Smooth muscle cell (in vitro differentiated cells): ENCODE measurements around the gene MTERF1. TPM values are rescaled to one million over a fixed set of nuclear protein-coding genes. Genes with fewer than 3 reads are reported as not detected.
"Not testable (repeated sequence)": the region's sequence is repeated elsewhere in the genome, so short reads cannot be mapped to it uniquely, and the experiment has no call there.

Source experiments
- DNase-seq: peaks from one replicate; lab custom pipeline; 2025; ENCODE audit not compliant: unreplicated experiment; lab: John Stamatoyannopoulos, UW
- H2AFZ ChIP-seq: fragments of 200-600 bp; sonication (generic); 2 replicates; pipeline ENCODE4 v1.6.0; 2016; ENCODE audit warnings: antibody characterized with exemption, low read depth, mild to moderate bottlenecking
- H3F3A ChIP-seq: fragments of 200-600 bp; sonication (generic); 2 replicates; pipeline ENCODE4 v1.6.0; 2017; ENCODE audit warnings: antibody characterized with exemption, low read depth
- H3K27ac ChIP-seq: fragments of 200-600 bp; sonication (generic); 2 replicates; pipeline ENCODE4 v1.5.1; 2016; ENCODE audit warnings: low read depth, mild to moderate bottlenecking
- H3K27me3 ChIP-seq: fragments of 200-600 bp; sonication (generic); 2 replicates; pipeline ENCODE4 v1.6.1; 2016; ENCODE audit warnings: low read depth, mild to moderate bottlenecking
- H3K36me3 ChIP-seq: fragments of 200-600 bp; sonication (generic); 2 replicates; pipeline ENCODE4 v1.5.1; 2016; ENCODE audit warnings: low read depth
- H3K4me1 ChIP-seq: fragments of 200-600 bp; sonication (generic); 2 replicates; pipeline ENCODE4 v1.5.1; 2016; ENCODE audit warnings: low read depth
- H3K4me2 ChIP-seq: fragments of 200-600 bp; sonication (generic); 2 replicates; pipeline ENCODE4 v1.6.0; 2016; ENCODE audit warnings: mild to moderate bottlenecking
- H3K4me3 ChIP-seq: fragments of 200-600 bp; sonication (generic); 2 replicates; pipeline ENCODE4 v1.5.1; 2016; ENCODE audit warnings: mild to moderate bottlenecking
- H3K79me2 ChIP-seq: fragments of 200-600 bp; sonication (generic); 2 replicates; pipeline ENCODE4 v1.6.0; 2016; ENCODE audit warnings: low read depth, mild to moderate bottlenecking
- H3K9ac ChIP-seq: fragments of 200-600 bp; sonication (generic); 2 replicates; pipeline ENCODE4 v1.6.0; 2016; ENCODE audit warnings: low read depth
- H3K9me3 ChIP-seq: fragments of 200-600 bp; sonication (generic); replicated peaks from 2 replicates; pipeline ENCODE4 v1.5.1; 2016; ENCODE audit warnings: low read depth
- H4K20me1 ChIP-seq: fragments of 200-600 bp; sonication (generic); 2 replicates; pipeline ENCODE4 v1.6.0; 2016; ENCODE audit warnings: low read depth
- WGBS: methylation state at CpG from one replicate; pipeline ENCODE4 v1.1.7; 2016; ENCODE audit warnings: low lambda C conversion rate; 5-methylcytosine and 5-hydroxymethylcytosine counted together
- polyA plus RNA-seq: library from polyadenylated mRNA; unstranded; fragments of >200 nt; fragmentation: Nextera tagmentation; extraction: Ambion mirVana; gene quantifications from 2 replicates; pipeline ENCODE4 v1.2.1, GENCODE V29; 2016
- total RNA-seq: library from RNA; depleted of rRNA; stranded (reverse); fragments of >200 nt; gene quantifications from 2 replicates; pipeline ENCODE4 v1.2.3, GENCODE V29; 2014
- TF ChIP-seq, protein P1 (sequence below): fragments of 200-600 bp; sonication (generic); IDR thresholded peaks from 2 replicates; pipeline ENCODE4 v1.5.1; 2017; ENCODE audit warnings: borderline replicate concordance, mild to moderate bottlenecking, antibody characterized with exemption; ENCODE audit not compliant: insufficient read depth, poor library complexity, severe bottlenecking

The MTERF1 gene
- total and polyA plus RNA-seq, 2 experiments from 2014 or later = 6.1 to 8.9 TPM

DNA sequence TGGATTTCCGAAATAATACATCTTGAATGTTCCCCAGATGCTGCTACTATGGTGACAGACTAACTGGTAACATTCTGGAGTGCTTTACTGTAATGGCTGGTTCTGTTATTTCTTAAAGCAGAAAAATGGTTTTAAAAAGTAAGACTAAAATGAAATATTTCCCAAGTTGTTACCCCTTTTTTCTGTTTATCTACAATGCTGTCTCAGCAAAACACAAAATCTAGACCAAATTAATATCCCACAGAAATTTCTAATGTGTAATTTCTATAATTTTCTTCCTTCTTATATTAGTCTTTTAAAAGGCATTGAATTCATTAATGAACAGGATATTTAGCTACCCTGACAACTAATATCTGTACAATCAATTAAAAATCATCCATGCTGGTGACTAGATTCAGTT lies 19.1 kb upstream of the MTERF1 start:
- no peak overlapping the region for H2AFZ ChIP-seq
- H3K27me3 ChIP-seq = no peaks in the 10 kb centered on the region
- no peak overlapping the region for H3K9ac ChIP-seq
- H4K20me1 ChIP-seq = no peaks in the 10 kb centered on the region
- H3K27ac ChIP-seq = no peak overlapping the region
- H3K4me3 ChIP-seq = no peak overlapping the region
- TF ChIP-seq, protein P1, sequence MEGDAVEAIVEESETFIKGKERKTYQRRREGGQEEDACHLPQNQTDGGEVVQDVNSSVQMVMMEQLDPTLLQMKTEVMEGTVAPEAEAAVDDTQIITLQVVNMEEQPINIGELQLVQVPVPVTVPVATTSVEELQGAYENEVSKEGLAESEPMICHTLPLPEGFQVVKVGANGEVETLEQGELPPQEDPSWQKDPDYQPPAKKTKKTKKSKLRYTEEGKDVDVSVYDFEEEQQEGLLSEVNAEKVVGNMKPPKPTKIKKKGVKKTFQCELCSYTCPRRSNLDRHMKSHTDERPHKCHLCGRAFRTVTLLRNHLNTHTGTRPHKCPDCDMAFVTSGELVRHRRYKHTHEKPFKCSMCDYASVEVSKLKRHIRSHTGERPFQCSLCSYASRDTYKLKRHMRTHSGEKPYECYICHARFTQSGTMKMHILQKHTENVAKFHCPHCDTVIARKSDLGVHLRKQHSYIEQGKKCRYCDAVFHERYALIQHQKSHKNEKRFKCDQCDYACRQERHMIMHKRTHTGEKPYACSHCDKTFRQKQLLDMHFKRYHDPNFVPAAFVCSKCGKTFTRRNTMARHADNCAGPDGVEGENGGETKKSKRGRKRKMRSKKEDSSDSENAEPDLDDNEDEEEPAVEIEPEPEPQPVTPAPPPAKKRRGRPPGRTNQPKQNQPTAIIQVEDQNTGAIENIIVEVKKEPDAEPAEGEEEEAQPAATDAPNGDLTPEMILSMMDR = no peak
- 82% methylated on average over 1 of the region's 1 CpG for WGBS
- H3K36me3 ChIP-seq = no peaks in the 10 kb centered on the region
- no peaks in the 10 kb centered on the region for H3F3A ChIP-seq
- DNase-seq = no peak
- no peaks in the 10 kb centered on the region for H3K79me2 ChIP-seq
- H3K4me2 ChIP-seq = no peak overlapping the region
- H3K4me1 ChIP-seq = peaks cover 17% of the 10 kb centered on the region
- H3K9me3 ChIP-seq = no peaks in the 10 kb centered on the region

DNA sequence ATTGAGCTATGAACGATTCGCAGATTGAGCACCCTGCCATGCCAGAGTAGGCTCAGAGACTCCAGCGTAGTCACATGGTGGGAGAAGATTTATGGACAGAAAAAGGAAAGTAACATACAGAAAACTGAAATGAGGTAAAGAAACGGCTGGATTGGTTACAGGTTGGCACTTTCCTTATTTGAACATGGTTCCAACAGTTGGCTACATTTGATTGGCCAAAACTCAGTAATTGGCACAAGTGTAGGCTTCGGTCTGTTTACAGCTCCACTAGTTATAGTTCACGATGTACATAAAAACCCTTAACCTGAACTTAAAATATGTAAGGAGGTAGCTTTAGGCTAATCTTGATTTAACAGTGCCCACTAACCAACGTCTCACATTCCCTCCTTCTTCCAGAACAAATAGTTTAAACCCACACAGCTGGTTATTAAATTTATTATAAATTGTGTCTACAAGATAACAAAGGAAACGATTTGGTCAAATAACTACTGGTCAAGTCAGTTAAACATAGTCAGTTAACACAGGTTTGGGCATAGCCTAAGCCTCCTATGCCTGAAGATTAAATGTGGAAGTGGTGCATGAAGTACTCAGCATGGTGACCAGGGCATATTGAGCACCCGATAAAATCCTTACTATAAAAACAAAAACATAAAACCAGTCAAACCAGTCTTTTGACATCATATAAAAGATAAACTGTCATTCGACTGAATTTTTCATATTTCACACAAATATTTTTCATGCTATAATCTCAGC lies 17.9 kb upstream of the MTERF1 start:
- Histone ChIP-seq H3K79me2 (no peaks in the 10 kb centered on the region), H3K27ac (no peak overlapping the region), H3K4me1 (peaks cover 27% of the 10 kb centered on the region), H3F3A (no peaks in the 10 kb centered on the region), H4K20me1 (no peaks in the 10 kb centered on the region), H3K9me3 (no peaks in the 10 kb centered on the region), H3K4me2 (no peak overlapping the region), H2AFZ (no peak overlapping the region), H3K9ac (no peak overlapping the region), H3K27me3 (no peaks in the 10 kb centered on the region), H3K36me3 (no peaks in the 10 kb centered on the region), H3K4me3 (no peak overlapping the region)
- WGBS = 90% methylated on average over 10 of the region's 10 CpGs
- TF ChIP-seq, protein P1 = no peak
- DNase-seq = no peak

DNA sequence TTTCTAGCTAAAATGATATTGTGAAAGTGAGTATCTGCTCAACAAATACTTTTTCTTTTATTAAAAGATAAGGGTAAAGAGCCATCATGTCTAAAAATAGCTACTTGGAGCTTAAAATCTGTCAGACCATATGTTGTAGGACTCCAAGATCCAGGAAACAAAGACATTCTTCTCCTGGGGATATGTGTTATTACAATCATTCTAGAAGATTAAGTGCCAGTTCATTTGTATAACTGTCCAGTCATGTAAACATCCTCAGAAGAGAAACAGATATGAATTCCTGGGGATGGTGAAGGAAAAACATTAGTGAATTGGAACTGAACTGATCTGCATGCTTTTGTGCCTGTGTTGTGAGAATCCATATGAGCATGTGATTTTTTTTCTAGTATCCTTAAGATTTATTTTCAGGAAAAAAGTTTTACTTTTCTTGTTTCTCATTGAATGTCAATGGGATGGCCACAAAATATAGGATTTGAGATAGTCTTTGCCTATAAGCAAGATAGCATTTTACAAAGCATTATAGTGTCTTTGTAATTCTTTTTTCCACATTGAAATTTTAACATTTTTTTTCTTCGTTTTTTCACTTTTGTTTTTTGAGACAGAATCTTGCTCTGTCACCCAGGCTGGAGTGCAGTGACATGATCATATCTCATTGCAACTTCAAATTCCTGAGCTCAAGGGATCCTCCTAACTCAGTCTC lies 14.4 kb upstream of the MTERF1 start:
- DNase-seq = no peak

DNA sequence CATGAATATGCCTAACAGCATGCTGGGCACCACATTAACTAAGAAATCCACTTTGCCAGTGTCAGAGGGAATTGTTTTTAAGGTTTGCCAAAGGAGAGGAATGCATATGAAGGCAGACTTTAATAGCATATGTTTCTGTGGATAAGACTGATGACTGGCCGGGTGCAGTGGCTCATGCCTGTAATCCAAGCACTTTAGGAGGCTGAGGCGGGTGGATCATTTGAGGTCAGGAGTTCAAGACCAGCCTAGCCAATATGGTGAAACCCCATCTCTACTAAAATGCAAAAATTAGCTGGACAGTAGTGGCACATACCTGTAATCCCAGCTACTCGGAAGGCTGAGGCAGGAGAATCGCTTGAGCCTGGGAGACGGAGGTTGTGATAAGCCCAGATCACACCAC lies 13.2 kb upstream of the MTERF1 start:
- not testable (repeated sequence) for H2AFZ ChIP-seq, H3K4me3 ChIP-seq, H3K9ac ChIP-seq, H3K79me2 ChIP-seq, H3K4me2 ChIP-seq, H3F3A ChIP-seq, H3K36me3 ChIP-seq, H4K20me1 ChIP-seq, H3K27me3 ChIP-seq, DNase-seq, H3K9me3 ChIP-seq
- WGBS = 85% methylated on average over 5 of the region's 5 CpGs
- peak overlapping the region; percentile 51 for H3K27ac ChIP-seq
- peaks cover 48% of the 10 kb centered on the region for H3K4me1 ChIP-seq

More for the DNA sequence above, 14.4 kb upstream of the MTERF1 start:
- H3K79me2 ChIP-seq = no peaks in the 10 kb centered on the region
- H3K27ac ChIP-seq = no peak overlapping the region
- H3K36me3 ChIP-seq = no peaks in the 10 kb centered on the region
- WGBS = 52% methylated on average over 1 of the region's 1 CpG
- H3K4me3 ChIP-seq = no peak overlapping the region
- H3K4me2 ChIP-seq = no peak overlapping the region
- no peaks in the 10 kb centered on the region for H4K20me1 ChIP-seq
- no peaks in the 10 kb centered on the region for H3F3A ChIP-seq
- H3K27me3 ChIP-seq = no peaks in the 10 kb centered on the region
- H3K9ac ChIP-seq = no peak overlapping the region
- H2AFZ ChIP-seq = peak overlapping the region; percentile 48
- TF ChIP-seq, protein P1 = no peak
- H3K4me1 ChIP-seq = peaks cover 48% of the 10 kb centered on the region
- no peaks in the 10 kb centered on the region for H3K9me3 ChIP-seq
